HTR-8/SVneo (cell line): ENCODE measurements around the gene MET.
"Not testable (repeated sequence)": the region's sequence is repeated elsewhere in the genome, so short reads cannot be mapped to it uniquely, and the experiment has no call there.

ENCODE experiments used
- DNase-seq: peaks from one replicate; pipeline ENCODE4 v3.0.0; 2011; ENCODE audit warnings: low spot score, mixed read lengths; ENCODE audit not compliant: insufficient read length
- FAIRE-seq: peaks from 2 replicates; lab custom pipeline; 2011; peaks lifted over from hg19 to GRCh38; lab: Jason Lieb, UNC

The MET gene

GRCh38 chr7:116723959-116724529, 52.0 kb downstream of the MET start:
- FAIRE-seq, result not testable (repeated sequence)

DNA sequence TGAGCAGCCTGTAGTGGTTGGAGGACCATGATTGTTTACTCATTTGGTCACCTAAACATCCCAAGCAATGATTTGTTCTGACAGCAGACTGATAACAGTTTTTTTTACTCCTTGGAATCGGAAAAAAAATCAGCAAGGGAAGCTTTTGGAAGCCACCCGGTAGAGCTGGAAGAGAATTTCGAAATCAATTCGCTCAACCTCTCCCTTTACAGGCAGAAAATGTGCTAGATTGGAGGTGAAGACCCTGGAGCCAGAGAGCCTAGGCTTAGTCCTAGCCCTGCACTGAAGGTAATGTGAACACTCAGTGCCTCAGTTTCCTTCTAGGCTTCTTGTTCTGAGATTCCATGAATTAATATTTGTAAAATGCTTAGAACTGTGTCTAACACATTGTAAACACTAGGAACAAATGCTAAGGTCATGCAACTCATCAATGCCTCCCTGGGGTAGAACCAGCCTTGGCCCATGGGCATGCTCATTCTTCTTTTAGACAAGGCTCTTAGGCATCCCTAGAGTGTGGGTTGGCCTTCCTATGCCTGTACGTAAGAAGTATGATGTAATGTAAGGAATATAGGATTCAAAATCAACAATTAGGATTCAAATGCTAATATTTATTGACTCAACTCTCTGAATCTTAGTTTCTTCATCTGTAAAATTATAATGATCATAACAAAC, 52.7 kb downstream of the MET start:
- DNase-seq (no peak), FAIRE-seq (no peak)

More at GRCh38 chr7:116723959-116724529, 52.0 kb downstream of the MET start:
- not testable (repeated sequence) for DNase-seq

DNA sequence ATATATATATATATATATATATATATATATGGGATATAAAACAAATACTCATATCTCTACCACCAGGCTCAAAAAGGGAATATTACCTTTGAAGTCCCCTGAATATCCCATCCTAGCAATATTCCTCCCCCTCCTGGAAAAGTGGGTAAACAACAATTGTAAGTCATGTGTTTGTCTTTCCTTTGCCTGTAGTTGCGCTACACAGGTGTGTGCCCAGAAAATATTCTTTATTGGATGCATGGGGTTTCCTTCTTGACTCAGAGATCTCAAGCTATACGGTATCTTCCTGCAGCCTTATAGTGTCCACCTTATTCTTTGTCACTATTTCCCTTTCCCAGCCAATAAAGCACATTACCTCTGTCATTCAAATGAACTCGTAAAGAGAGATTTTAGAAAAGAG, 54.2 kb downstream of the MET start:
- FAIRE-seq (no peak), DNase-seq (no peak)

GRCh38 chr7:116726713-116727431, 54.9 kb downstream of the MET start:
- FAIRE-seq (no peak), DNase-seq (no peak)

DNA sequence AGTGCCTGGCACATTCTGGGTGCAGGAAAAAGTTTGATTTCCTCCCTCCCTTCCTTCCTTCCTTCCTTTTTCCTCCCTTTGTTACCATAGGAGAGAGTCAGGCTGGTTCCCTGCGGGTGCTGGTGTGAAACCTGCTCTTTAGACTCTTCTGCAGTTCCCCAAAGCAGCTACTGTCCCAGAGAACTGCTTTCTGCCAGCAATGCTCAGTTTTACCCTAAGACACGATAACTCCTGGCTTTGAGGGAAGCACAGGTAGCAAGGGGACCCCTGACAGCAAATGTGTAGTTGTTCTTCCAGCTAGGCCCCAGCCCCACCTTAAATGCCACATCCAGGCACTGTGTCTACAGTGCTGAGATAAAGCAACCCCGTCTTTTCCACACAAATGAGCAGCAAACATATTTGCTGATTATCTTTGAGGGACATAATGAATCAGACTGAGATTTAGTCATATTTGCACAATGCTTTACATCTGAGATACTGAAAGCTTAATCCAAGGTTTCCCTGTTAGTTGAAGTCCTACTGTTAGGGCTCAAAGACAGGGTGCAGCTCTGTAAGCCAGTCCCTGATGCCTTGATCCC, 55.5 kb downstream of the MET start:
- DNase-seq (no peak), FAIRE-seq (no peak)

- FAIRE-seq, result no peak
- no peak for DNase-seq
Measured at GRCh38 chr7:116728413-116728812, 56.4 kb downstream of the MET start.

GRCh38 chr7:116730097-116731022, 58.4 kb downstream of the MET start:
- DNase-seq (no peak), FAIRE-seq (no peak)

- no peak for DNase-seq
- FAIRE-seq, result no peak
Measured at GRCh38 chr7:116731023-116731395, 59.0 kb downstream of the MET start.

DNA sequence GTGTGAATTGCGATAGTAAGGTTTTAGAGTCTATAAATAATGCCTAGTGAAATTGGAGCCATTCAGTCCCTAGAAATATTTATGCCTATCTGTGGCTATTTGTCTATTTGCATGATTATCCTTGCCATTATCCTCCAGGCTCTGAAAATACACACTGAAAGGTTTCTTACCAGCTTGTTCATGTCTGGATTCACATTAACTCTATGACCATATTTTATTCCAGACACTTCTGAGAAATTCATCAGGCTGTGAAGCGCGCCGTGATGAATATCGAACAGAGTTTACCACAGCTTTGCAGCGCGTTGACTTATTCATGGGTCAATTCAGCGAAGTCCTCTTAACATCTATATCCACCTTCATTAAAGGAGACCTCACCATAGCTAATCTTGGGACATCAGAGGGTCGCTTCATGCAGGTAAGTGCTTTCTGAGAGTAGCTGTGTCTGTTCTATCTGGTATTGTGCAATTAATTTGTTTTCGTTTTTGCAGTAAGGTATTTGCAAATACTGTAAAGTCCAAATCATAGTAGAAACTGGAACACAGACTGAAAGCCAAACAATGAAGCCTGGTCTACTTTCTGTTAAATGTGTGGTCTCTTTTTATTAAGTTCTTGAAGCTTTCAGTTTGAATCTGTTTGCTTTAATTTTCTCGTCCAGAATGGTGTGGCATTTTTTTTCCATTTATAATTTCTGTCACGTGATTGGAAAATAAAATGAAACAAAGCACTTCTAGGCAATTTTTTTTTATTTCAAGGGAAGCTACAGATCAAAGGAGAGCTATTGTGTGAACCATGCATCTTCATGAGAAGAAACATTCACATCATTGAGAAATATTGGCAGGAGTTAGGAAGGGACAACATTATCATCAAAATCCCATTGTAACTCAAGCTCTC, 59.7 kb downstream of the MET start:
- FAIRE-seq (no peak), DNase-seq (no peak)

DNA sequence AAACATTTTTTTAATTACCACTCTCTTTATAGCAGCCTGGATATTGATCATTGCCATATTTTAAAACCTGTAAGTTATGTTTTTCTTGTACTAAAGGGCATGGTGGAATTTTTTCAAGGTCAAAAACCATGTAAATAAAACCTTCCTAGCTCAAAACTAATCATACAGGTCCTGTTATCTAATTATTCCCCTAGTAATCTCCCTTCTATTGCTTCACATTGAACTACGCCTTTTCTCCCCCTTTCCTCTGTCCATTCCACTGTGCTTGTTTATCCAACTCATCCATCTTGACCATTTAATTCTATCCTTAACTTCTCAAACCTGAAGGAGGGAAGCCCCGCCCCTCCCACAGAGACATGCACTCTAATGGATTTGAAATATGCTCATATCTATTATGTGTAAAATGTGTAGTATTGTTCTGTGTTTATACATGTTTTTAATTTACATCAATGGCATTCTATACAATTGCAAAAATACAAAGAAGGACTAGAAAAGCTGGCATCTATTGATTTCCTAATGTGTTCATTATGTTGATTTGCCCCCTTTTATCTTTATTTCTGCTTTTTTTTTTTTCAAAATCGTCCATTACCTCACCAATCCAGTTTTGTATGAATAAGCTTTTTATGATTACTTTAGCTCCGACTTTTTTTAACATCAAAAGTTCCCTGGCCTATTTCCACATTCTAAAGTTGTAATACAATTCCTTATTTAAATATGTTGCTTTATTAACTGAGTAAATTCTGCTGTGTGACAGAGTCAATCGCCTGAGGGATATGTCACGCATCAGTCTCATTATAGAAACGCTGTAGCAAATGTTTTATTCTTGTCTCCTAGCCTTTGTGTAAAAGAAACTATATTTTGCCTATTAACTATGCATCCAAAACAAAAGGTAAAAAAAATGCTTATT, 61.0 kb downstream of the MET start:
- DNase-seq (no peak), FAIRE-seq (no peak)

- FAIRE-seq (no peak), DNase-seq (no peak)
Measured at GRCh38 chr7:116733924-116734580, 62.1 kb downstream of the MET start.

DNA sequence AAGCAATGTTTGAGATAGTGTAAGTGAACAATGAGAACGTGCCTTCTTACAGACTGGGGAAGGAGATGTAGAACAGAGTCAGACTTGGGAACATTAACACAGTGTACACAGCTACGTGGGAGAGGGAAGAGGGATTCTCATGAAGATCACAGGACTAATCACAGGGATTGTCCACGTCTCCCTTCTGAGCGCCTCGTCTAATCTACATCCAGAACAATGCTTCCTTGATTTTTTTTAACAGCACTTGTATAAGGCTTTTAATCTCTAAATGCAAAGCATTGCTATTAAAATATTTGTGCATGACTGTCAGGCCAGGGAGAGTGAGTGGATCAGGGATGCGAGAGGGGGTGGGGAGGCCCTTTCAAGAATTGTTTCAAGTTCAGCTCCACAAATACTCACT, 62.7 kb downstream of the MET start:
- no peak for FAIRE-seq
- DNase-seq, result no peak

- FAIRE-seq (no peak), DNase-seq (no peak)
Measured at GRCh38 chr7:116736927-116737715, 65.1 kb downstream of the MET start.

- DNase-seq (no peak), FAIRE-seq (no peak)
Measured at GRCh38 chr7:116738378-116738777, 66.4 kb downstream of the MET start.

DNA sequence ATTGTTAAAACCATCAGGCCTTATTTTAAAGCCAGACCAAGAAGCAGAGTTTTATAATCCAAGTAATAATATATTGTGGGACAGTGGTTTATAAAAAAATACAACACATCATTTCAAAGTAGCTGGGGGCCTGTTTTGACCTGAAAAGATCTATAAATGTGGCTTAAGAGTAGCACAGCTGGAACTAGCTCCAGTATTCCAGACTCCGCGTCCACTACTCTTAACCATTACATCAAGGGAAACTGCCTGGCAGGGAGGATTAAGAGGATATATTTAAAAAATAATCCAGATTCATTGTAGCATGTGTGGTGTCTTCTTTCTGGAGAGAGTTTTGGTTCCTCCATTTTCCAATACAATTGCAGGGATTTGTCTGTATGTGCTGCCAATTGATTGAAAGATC, 67.3 kb downstream of the MET start:
- FAIRE-seq, result no peak
- DNase-seq, result no peak

DNA sequence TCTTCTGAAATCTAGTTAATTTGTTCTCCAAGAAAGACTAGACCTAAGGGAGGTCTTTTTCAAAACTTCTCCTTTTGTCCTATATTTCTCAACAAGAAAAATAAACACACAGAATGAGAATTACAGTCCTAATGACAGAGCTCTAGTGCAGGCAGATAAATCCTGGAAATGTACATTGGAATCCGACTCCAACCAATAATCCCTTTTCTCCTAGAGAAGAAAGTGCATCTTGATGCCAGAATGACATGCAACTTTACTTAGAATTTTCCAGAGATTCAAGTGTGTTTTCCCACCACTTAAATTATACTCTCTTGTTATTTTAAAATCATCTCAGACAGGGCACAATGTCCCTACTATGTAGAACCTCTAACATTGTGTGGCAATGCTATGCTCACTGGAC, 68.2 kb downstream of the MET start:
- DNase-seq, result no peak
- no peak for FAIRE-seq
